ENCODE data around the gene DNAJC7. TPM values are rescaled to one million over a fixed set of nuclear protein-coding genes. Genes with fewer than 3 reads are reported as not detected.

The DNAJC7 gene
- total and polyA plus RNA-seq, 7 donors = 46.7 to 91.6 (median 57.1) TPM

GRCh38 chr17:42039794-42040763 lies 22.8 kb upstream of the DNAJC7 start:
- no peak for TF ChIP-seq POLR2A (IDR thresholded peaks at IDR 0.05)
- no peak for TF ChIP-seq POLR2AphosphoS5 (IDR thresholded peaks at IDR 0.05)
- TF ChIP-seq EP300 (IDR thresholded peaks at IDR 0.05) = no peak
- TF ChIP-seq CTCF (IDR thresholded peaks at IDR 0.05) = no peak
- Histone ChIP-seq H3K27ac (no peak overlapping the region), H3K27me3 (peaks cover 7 to 32% (median 19%) of the 10 kb centered on the region in 3 donors), H3K36me3 (no peaks in the 10 kb centered on the region), H3K4me3 (peak overlapping the region in 3 of 4 donors; percentile 16 to 30 (median 21)), H3K9me3 (no peaks in the 10 kb centered on the region), H3K4me1 (peaks cover 0 to 9% (median 3%) of the 10 kb centered on the region in 4 donors)
- intact Hi-C loops (cut with DNase I) = no loop called here
- 48 to 52% methylated on average over 77 of the region's 77 CpGs for WGBS, 2 donors
- no peak for DNase-seq

GRCh38 chr17:42038221-42038973 lies 21.2 kb upstream of the DNAJC7 start:
- H3K36me3 ChIP-seq = no peaks in the 10 kb centered on the region
- intact Hi-C loops (cut with DNase I) = no loop called here
- no peak for TF ChIP-seq CTCF (IDR thresholded peaks at IDR 0.05)
- no peak for TF ChIP-seq POLR2A (IDR thresholded peaks at IDR 0.05)
- no peak for TF ChIP-seq EP300 (IDR thresholded peaks at IDR 0.05)
- TF ChIP-seq POLR2AphosphoS5 (IDR thresholded peaks at IDR 0.05) = no peak
- peaks cover 0 to 9% (median 3%) of the 10 kb centered on the region in 4 donors for H3K4me1 ChIP-seq
- no peaks in the 10 kb centered on the region for H3K9me3 ChIP-seq
- H3K27me3 ChIP-seq = peaks cover 7 to 32% (median 19%) of the 10 kb centered on the region in 3 donors
- H3K4me3 ChIP-seq = no peak overlapping the region
- no peak for DNase-seq
- WGBS, 2 donors = 76 to 85% methylated on average over 5 of the region's 5 CpGs
- no peak overlapping the region for H3K27ac ChIP-seq

GRCh38 chr17:42034059-42034458 lies 16.8 kb upstream of the DNAJC7 start:
- Histone ChIP-seq H3K27ac (no peak overlapping the region), H3K4me3 (no peak overlapping the region), H3K27me3 (peaks cover 0 to 28% (median 20%) of the 10 kb centered on the region in 3 donors), H3K9me3 (no peaks in the 10 kb centered on the region), H3K36me3 (no peaks in the 10 kb centered on the region), H3K4me1 (no peaks in the 10 kb centered on the region)
- TF ChIP-seq POLR2A (IDR thresholded peaks at IDR 0.05) (no peak), CTCF (IDR thresholded peaks at IDR 0.05) (no peak), EP300 (IDR thresholded peaks at IDR 0.05) (no peak), POLR2AphosphoS5 (IDR thresholded peaks at IDR 0.05) (no peak)
- 38 to 49% methylated on average over 6 of the region's 6 CpGs for WGBS, 2 donors
- intact Hi-C loops (cut with DNase I) = no loop called here
- no peak for DNase-seq

- WGBS, 2 donors = 81 to 84% methylated on average over 6 of the region's 6 CpGs
- intact Hi-C loops (cut with DNase I) = no loop called here
Measured at GRCh38 chr17:42031584-42031983, 14.3 kb upstream of the DNAJC7 start.

GRCh38 chr17:42028791-42029127 lies 11.5 kb upstream of the DNAJC7 start:
- Histone ChIP-seq H3K4me1 (peaks cover 0 to 13% (median 5%) of the 10 kb centered on the region in 4 donors), H3K36me3 (peaks cover 5 to 8% (median 6%) of the 10 kb centered on the region in 4 donors), H3K27ac (no peak overlapping the region), H3K9me3 (no peaks in the 10 kb centered on the region), H3K4me3 (no peak overlapping the region), H3K27me3 (peaks cover 0 to 36% (median 19%) of the 10 kb centered on the region in 3 donors)
- intact Hi-C loops (cut with DNase I) = loop anchor here (5.0 kb wide), 1 partner anchor 39 kb away; no protein-coding TSS in a partner anchor
- TF ChIP-seq POLR2A (IDR thresholded peaks at IDR 0.05) (no peak), CTCF (IDR thresholded peaks at IDR 0.05) (no peak), POLR2AphosphoS5 (IDR thresholded peaks at IDR 0.05) (no peak), EP300 (IDR thresholded peaks at IDR 0.05) (no peak)
- WGBS, 2 donors = 81 to 89% methylated on average over 7 of the region's 7 CpGs
- no peak for DNase-seq

More at GRCh38 chr17:42031584-42031983, 14.3 kb upstream of the DNAJC7 start:
- no peak overlapping the region for H3K4me3 ChIP-seq
- H3K27me3 ChIP-seq = peaks cover 0 to 41% (median 21%) of the 10 kb centered on the region in 3 donors
- H3K9me3 ChIP-seq = no peaks in the 10 kb centered on the region
- no peaks in the 10 kb centered on the region for H3K4me1 ChIP-seq
- H3K36me3 ChIP-seq = no peaks in the 10 kb centered on the region
- H3K27ac ChIP-seq = no peak overlapping the region
- no peak for DNase-seq
- no peak for TF ChIP-seq POLR2A (IDR thresholded peaks at IDR 0.05)
